IMR-90 (cell line): ENCODE measurements around the gene TEKT5. TPM values are rescaled to one million over a fixed set of nuclear protein-coding genes. Genes with fewer than 3 reads are reported as not detected.

Experiments used
- ATAC-seq: fragments of 200-7000 bp; cut with Tn5 transposase; 2 replicates; pipeline ENCODE4 v1.9.1; 2020; ENCODE audit warnings: low read depth, mild to moderate bottlenecking, moderate library complexity
- BruUV-seq: library from RNA; stranded (reverse); fragments of 400-500 nt; replicated peaks from 2 replicates; lab custom pipeline; 2021; lab: Mats Ljungman, UMichigan
- CTCF ChIA-PET: fragments of 300-600 bp; formaldehyde crosslinking; extraction: SDS; loops from one replicate; lab custom pipeline; 2021; ENCODE audit warnings: antibody characterized with exemption; lab: Yijun Ruan, JAX
- POLR2A ChIA-PET: fragments of 300-600 bp; sonication (Branson Sonifier 250); formaldehyde crosslinking; loops from one replicate; lab custom pipeline; 2022; ENCODE audit warnings: antibody characterized with exemption; ENCODE audit not compliant: unreplicated experiment; lab: Charles Lee
- DNase-seq: peaks from one replicate; pipeline ENCODE4 v3.0.0; 2013
- H2AFZ ChIP-seq: replicated peaks from 2 replicates; pipeline ENCODE3; 2013; ENCODE audit warnings: low read length, mild to moderate bottlenecking; ENCODE audit not compliant: poor library complexity
- H2AK5ac ChIP-seq: 2 replicates; pipeline ENCODE4 v1.6.1; 2013; ENCODE audit warnings: low read depth, low read length, inconsistent platforms
- H2AK9ac ChIP-seq: replicated peaks from 2 replicates; pipeline ENCODE3; 2013; ENCODE audit warnings: mild to moderate bottlenecking, low read depth, low read length, moderate library complexity; ENCODE audit not compliant: poor library complexity
- H2BK120ac ChIP-seq: 2 replicates; pipeline ENCODE4 v1.6.1; 2013; ENCODE audit warnings: low read depth, low read length, inconsistent platforms
- H2BK15ac ChIP-seq: 3 replicates; pipeline ENCODE4 v1.6.1; 2013; ENCODE audit warnings: low read depth, low read length, inconsistent platforms
- H2BK20ac ChIP-seq: 2 replicates; pipeline ENCODE4 v1.6.1; 2013; ENCODE audit warnings: low read depth, mild to moderate bottlenecking, inconsistent platforms, low read length, moderate library complexity
- H2BK5ac ChIP-seq: 2 replicates; pipeline ENCODE4 v1.6.1; 2013; ENCODE audit warnings: mild to moderate bottlenecking, low read depth, low read length, inconsistent platforms; ENCODE audit not compliant: poor library complexity, severe bottlenecking
- H3K14ac ChIP-seq: replicated peaks from 2 replicates; pipeline ENCODE4 v1.6.1; 2013; ENCODE audit warnings: low read depth, low read length, inconsistent platforms
- H3K18ac ChIP-seq: 2 replicates; pipeline ENCODE4 v1.6.1; 2013; ENCODE audit warnings: low read depth, low read length, control low read depth
- H3K23ac ChIP-seq: 2 replicates; pipeline ENCODE4 v1.6.1; 2013; ENCODE audit warnings: low read depth, low read length, inconsistent platforms
- H3K27ac ChIP-seq: 2 replicates; pipeline ENCODE4 v1.5.1; 2013; ENCODE audit warnings: mild to moderate bottlenecking, control low read depth, low read length; ENCODE audit not compliant: insufficient read depth
- H3K27me3 ChIP-seq: 2 replicates; pipeline ENCODE4 v1.6.1; 2013; ENCODE audit warnings: low read length; ENCODE audit not compliant: control insufficient read depth, insufficient read depth
- H3K36me3 ChIP-seq: 2 replicates; pipeline ENCODE4 v1.6.1; 2013; ENCODE audit warnings: low read length, mixed read lengths; ENCODE audit not compliant: control insufficient read depth, insufficient read depth
- H3K4ac ChIP-seq: 2 replicates; pipeline ENCODE4 v1.6.1; 2013; ENCODE audit warnings: low read depth, low read length, inconsistent platforms
- H3K4me1 ChIP-seq: 2 replicates; pipeline ENCODE4 v1.6.1; 2013; ENCODE audit warnings: low read length, mixed read lengths; ENCODE audit not compliant: control insufficient read depth, insufficient read depth
- H3K4me2 ChIP-seq: 2 replicates; pipeline ENCODE4 v1.6.1; 2013; ENCODE audit warnings: low read depth, mild to moderate bottlenecking, control low read depth, low read length, moderate library complexity
- H3K4me3 ChIP-seq: 2 replicates; pipeline ENCODE4 v1.5.1; 2013; ENCODE audit warnings: low read depth, mild to moderate bottlenecking, control low read depth, low read length, moderate library complexity; ENCODE audit not compliant: insufficient read depth
- H3K56ac ChIP-seq: 2 replicates; pipeline ENCODE4 v1.6.1; 2013; ENCODE audit warnings: low read length, inconsistent platforms; ENCODE audit not compliant: insufficient read depth; ENCODE audit errors: extremely low read depth
- H3K79me1 ChIP-seq, 2 experiments: 2 replicates each; pipeline ENCODE4 v1.6.1; 2013; ENCODE audit warnings: low read length in 2 of 2, inconsistent platforms in 1 of 2, low read depth in 1 of 2
- H3K9ac ChIP-seq: 2 replicates; pipeline ENCODE4 v1.6.1; 2013; ENCODE audit warnings: low read depth, low read length, control low read depth
- H3K9me1 ChIP-seq: 2 replicates; pipeline ENCODE4 v1.6.1; 2013; ENCODE audit warnings: low read length, inconsistent platforms; ENCODE audit not compliant: insufficient read depth
- H3K9me3 ChIP-seq: 2 replicates; pipeline ENCODE4 v1.6.1; 2013; ENCODE audit warnings: low read length; ENCODE audit not compliant: control insufficient read depth, insufficient read depth
- H4K20me1 ChIP-seq: 2 replicates; pipeline ENCODE4 v1.6.1; 2013; ENCODE audit warnings: low read length, inconsistent platforms; ENCODE audit not compliant: insufficient read depth
- H4K5ac ChIP-seq: 2 replicates; pipeline ENCODE4 v1.6.1; 2013; ENCODE audit warnings: mild to moderate bottlenecking, low read depth, low read length, control low read depth
- H4K8ac ChIP-seq, 2 experiments: 2 replicates each; pipeline ENCODE4 v1.6.1; 2013; ENCODE audit warnings: low read depth in 2 of 2, low read length in 2 of 2, control low read depth in 1 of 2, inconsistent platforms in 1 of 2
- H4K91ac ChIP-seq: 2 replicates; pipeline ENCODE4 v1.6.1; 2013; ENCODE audit warnings: low read depth, low read length, inconsistent platforms; ENCODE audit not compliant: insufficient read depth
- BHLHE40 ChIP-seq: fragments of 150-350 bp; IDR thresholded peaks from 2 replicates; pipeline ENCODE4 v1.6.1; 2016; ENCODE audit warnings: mild to moderate bottlenecking, low read depth, low read length
- CEBPB ChIP-seq: IDR thresholded peaks from 2 replicates; pipeline ENCODE4 v1.6.1; 2012; ENCODE audit warnings: low read depth, low read length, improper control_type of control experiment
- CHD1 ChIP-seq: IDR thresholded peaks from 2 replicates; pipeline ENCODE4 v1.6.1; 2012; ENCODE audit warnings: low read depth, low read length, improper control_type of control experiment
- FOS ChIP-seq: fragments of 150-350 bp; IDR thresholded peaks from 2 replicates; pipeline ENCODE4 v1.6.1; 2016; ENCODE audit warnings: low read depth, low read length
- MAFK ChIP-seq: IDR thresholded peaks from 2 replicates; pipeline ENCODE4 v1.6.1; 2012; ENCODE audit warnings: low read depth, low read length, improper control_type of control experiment
- MAZ ChIP-seq: IDR thresholded peaks from 2 replicates; pipeline ENCODE4 v1.6.1; 2012; ENCODE audit warnings: low read depth, mild to moderate bottlenecking, low read length, improper control_type of control experiment, moderate library complexity, borderline replicate concordance
- MXI1 ChIP-seq: IDR thresholded peaks from 2 replicates; pipeline ENCODE4 v1.6.1; 2012; ENCODE audit warnings: low read depth, mild to moderate bottlenecking, low read length, moderate library complexity, borderline replicate concordance
- NFE2L2 ChIP-seq: fragments of 150-350 bp; IDR thresholded peaks from 2 replicates; pipeline ENCODE4 v1.6.1; 2016; ENCODE audit warnings: low read depth, mild to moderate bottlenecking, low read length
- POLR2A ChIP-seq: IDR thresholded peaks from 2 replicates; pipeline ENCODE4 v1.6.1; 2012; ENCODE audit warnings: mild to moderate bottlenecking, low read depth, low read length
- RAD21 ChIP-seq: IDR thresholded peaks from 2 replicates; pipeline ENCODE4 v1.6.1; 2012; ENCODE audit warnings: low read length, improper control_type of control experiment
- RCOR1 ChIP-seq: IDR thresholded peaks from 2 replicates; pipeline ENCODE4 v1.6.1; 2012; ENCODE audit warnings: mild to moderate bottlenecking, low read length, improper control_type of control experiment; ENCODE audit not compliant: insufficient replicate concordance
- RFX5 ChIP-seq: IDR thresholded peaks from 2 replicates; pipeline ENCODE4 v1.8.0; 2012; ENCODE audit warnings: low read depth, mild to moderate bottlenecking, low read length, moderate library complexity
- SMC3 ChIP-seq: fragments of 150-350 bp; IDR thresholded peaks from 2 replicates; pipeline ENCODE4 v1.6.1; 2016; ENCODE audit warnings: low read depth, mild to moderate bottlenecking, antibody characterized with exemption, low read length, moderate library complexity
- WGBS, 2 experiments: methylation state at CpG; one replicate each; pipeline versions ENCODE4 v1.1.5 to v1.1.7; 2013; ENCODE audit warnings: missing lambda C conversion rate in 2 of 2; ENCODE audit not compliant: insufficient read length in 1 of 2; ENCODE audit errors: extremely low coverage in 2 of 2; 5-methylcytosine and 5-hydroxymethylcytosine counted together
- dilution Hi-C: fragments of 300-500 bp; cut with HindIII; formaldehyde crosslinking; loops from one replicate; pipeline ENCODE4 v1.14.3; 2018; ENCODE audit warnings: low sequenced_read_pairs; ENCODE audit not compliant: unreplicated experiment
- in situ Hi-C: fragments of 300-500 bp; cut with MboI; formaldehyde crosslinking; loops from 3 replicates; pipeline ENCODE4 v1.14.3; 2019; ENCODE audit warnings: low sequenced_read_pairs, inconsistent platforms, mixed read lengths
- intact Hi-C: fragments of 100-400 bp; cut with micrococcal nuclease; formaldehyde crosslinking; loops from 2 replicates; pipeline ENCODE4 v1.10.0; 2022
- polyA plus RNA-seq, 3 experiments: library from polyadenylated mRNA; depleted of rRNA; stranded (reverse); fragments of >200 nt; gene quantifications; 2 replicates each; pipeline ENCODE4 v1.2.3, GENCODE V29; 2012; ENCODE audit warnings: low replicate concordance in 1 of 3
- total RNA-seq: library from RNA; depleted of rRNA; stranded (reverse); fragments of >200 nt; gene quantifications from 2 replicates; pipeline ENCODE4 v1.2.3, GENCODE V29; 2012
- TF ChIP-seq, protein P1 (sequence below): fragments of 150-350 bp; IDR thresholded peaks from 2 replicates; pipeline ENCODE4 v1.6.1; 2017; ENCODE audit warnings: mild to moderate bottlenecking, antibody characterized with exemption, low read length, low read depth
- TF ChIP-seq, protein P2 (sequence below): conservative IDR thresholded peaks from 2 replicates; pipeline ENCODE4 v1.5.1; 2012; ENCODE audit warnings: mild to moderate bottlenecking, low read depth, low read length, improper control_type of control experiment
- TF ChIP-seq, protein P3 (sequence below): fragments of 150-350 bp; IDR thresholded peaks from 2 replicates; pipeline ENCODE4 v1.6.1; 2016; ENCODE audit warnings: low read depth, mild to moderate bottlenecking, low read length, moderate library complexity, borderline replicate concordance

The TEKT5 gene
- total and polyA plus RNA-seq, 2 of the 4 experiments (the other 2 are of a cell fraction) = 0.17 TPM; not detected in 1

DNA sequence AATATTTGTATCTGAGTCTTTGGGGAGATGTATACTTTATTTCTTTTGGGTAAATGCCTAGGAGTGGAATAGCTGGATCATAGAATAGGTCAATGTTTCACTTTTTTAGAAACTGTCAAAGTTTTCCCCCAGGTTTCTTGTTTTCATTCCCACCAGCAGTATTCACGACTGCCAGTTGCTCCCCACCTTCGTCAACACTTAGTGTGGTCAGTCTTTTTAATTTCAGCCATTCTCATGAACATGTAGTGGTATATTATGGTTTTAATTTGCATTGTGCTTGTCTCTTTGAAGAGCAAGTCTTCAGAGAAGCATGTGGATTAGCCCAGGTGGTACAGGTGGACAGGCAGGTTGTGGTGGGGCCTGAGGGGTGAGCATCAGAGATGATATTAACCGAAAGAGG lies 53.8 kb downstream of the TEKT5 start:
- WGBS, 2 experiments = no CpG with 5 or more reads among the region's 3 CpGs
- H2AK5ac ChIP-seq = no peak overlapping the region
- H3K36me3 ChIP-seq = no peaks in the 10 kb centered on the region
- dilution Hi-C loops (no loop called here), in situ Hi-C loops (no loop called here), intact Hi-C loops (no loop called here)
- H3K27ac ChIP-seq = no peak overlapping the region
- H2BK15ac ChIP-seq = no peak overlapping the region
- no peak overlapping the region for H2AK9ac ChIP-seq
- H4K91ac ChIP-seq = no peak overlapping the region
- no peak overlapping the region for H3K4me2 ChIP-seq
- no peak overlapping the region for H2AFZ ChIP-seq
- no peaks in the 10 kb centered on the region; the same call in 1 of the 2 replicates for H3K27me3 ChIP-seq
- no peak overlapping the region for H4K8ac ChIP-seq
- no peaks in the 10 kb centered on the region for H3K4me1 ChIP-seq
- H4K20me1 ChIP-seq = no peaks in the 10 kb centered on the region
- no peak overlapping the region for H2BK5ac ChIP-seq
- H3K79me1 ChIP-seq = no peaks in the 10 kb centered on the region
- ATAC-seq (no peak), DNase-seq (no peak)
- no peak overlapping the region for H3K9ac ChIP-seq
- H3K14ac ChIP-seq = no peak overlapping the region
- no peak overlapping the region for H3K56ac ChIP-seq
- no peak for TF ChIP-seq CEBPB
- no peak for TF ChIP-seq RCOR1
- TF ChIP-seq MXI1 = no peak
- no peak for TF ChIP-seq CHD1
- no peak for TF ChIP-seq NFE2L2
- no peak for TF ChIP-seq BHLHE40
- no peak for TF ChIP-seq RAD21
- TF ChIP-seq, protein P1, sequence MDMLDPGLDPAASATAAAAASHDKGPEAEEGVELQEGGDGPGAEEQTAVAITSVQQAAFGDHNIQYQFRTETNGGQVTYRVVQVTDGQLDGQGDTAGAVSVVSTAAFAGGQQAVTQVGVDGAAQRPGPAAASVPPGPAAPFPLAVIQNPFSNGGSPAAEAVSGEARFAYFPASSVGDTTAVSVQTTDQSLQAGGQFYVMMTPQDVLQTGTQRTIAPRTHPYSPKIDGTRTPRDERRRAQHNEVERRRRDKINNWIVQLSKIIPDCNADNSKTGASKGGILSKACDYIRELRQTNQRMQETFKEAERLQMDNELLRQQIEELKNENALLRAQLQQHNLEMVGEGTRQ = no peak
- TF ChIP-seq, protein P2, sequence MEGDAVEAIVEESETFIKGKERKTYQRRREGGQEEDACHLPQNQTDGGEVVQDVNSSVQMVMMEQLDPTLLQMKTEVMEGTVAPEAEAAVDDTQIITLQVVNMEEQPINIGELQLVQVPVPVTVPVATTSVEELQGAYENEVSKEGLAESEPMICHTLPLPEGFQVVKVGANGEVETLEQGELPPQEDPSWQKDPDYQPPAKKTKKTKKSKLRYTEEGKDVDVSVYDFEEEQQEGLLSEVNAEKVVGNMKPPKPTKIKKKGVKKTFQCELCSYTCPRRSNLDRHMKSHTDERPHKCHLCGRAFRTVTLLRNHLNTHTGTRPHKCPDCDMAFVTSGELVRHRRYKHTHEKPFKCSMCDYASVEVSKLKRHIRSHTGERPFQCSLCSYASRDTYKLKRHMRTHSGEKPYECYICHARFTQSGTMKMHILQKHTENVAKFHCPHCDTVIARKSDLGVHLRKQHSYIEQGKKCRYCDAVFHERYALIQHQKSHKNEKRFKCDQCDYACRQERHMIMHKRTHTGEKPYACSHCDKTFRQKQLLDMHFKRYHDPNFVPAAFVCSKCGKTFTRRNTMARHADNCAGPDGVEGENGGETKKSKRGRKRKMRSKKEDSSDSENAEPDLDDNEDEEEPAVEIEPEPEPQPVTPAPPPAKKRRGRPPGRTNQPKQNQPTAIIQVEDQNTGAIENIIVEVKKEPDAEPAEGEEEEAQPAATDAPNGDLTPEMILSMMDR = no peak
- TF ChIP-seq SMC3 = no peak
- no peak for TF ChIP-seq MAZ
- TF ChIP-seq, protein P3, sequence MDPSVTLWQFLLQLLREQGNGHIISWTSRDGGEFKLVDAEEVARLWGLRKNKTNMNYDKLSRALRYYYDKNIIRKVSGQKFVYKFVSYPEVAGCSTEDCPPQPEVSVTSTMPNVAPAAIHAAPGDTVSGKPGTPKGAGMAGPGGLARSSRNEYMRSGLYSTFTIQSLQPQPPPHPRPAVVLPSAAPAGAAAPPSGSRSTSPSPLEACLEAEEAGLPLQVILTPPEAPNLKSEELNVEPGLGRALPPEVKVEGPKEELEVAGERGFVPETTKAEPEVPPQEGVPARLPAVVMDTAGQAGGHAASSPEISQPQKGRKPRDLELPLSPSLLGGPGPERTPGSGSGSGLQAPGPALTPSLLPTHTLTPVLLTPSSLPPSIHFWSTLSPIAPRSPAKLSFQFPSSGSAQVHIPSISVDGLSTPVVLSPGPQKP = no peak
- no peak for TF ChIP-seq RFX5
- no peak for TF ChIP-seq MAFK
- no peak for TF ChIP-seq POLR2A
- no peak for TF ChIP-seq FOS
- no TSS peak for BruUV-seq
- no peak overlapping the region for H4K5ac ChIP-seq
- ChIA-PET POLR2A (no interaction called here), CTCF (interaction anchor here (0.7 kb wide), 1 partner anchor 1767 kb away, joined by 3 read pairs; no protein-coding TSS in a partner anchor)
- H3K9me3 ChIP-seq = no peaks in the 10 kb centered on the region
- no peak overlapping the region for H2BK20ac ChIP-seq
- no peak overlapping the region for H3K23ac ChIP-seq
- no peak overlapping the region for H2BK120ac ChIP-seq
- no peak overlapping the region for H3K4me3 ChIP-seq
- no peak overlapping the region for H3K18ac ChIP-seq
- no peaks in the 10 kb centered on the region for H3K9me1 ChIP-seq
- no peak overlapping the region for H3K4ac ChIP-seq
